Progenitor cell of endocrine pancreas (in vitro differentiated cells): ENCODE data around the gene SCN1B. TPM values are rescaled to one million over a fixed set of nuclear protein-coding genes. Genes with fewer than 3 reads are reported as not detected.
"Not testable (repeated sequence)": the region's sequence is repeated elsewhere in the genome, so short reads cannot be mapped to it uniquely, and the experiment has no call there.

Experiments
- DNase-seq: peaks from one replicate; pipeline ENCODE4 v3.0.0; 2021; ENCODE audit warnings: low spot score; ENCODE audit not compliant: unreplicated experiment
- H3K27ac Mint-ChIP-seq: 2 replicates; pipeline ENCODE4 v1.8.0; 2021; ENCODE audit warnings: mild to moderate bottlenecking, moderate library complexity, mixed read lengths
- H3K27me3 Mint-ChIP-seq: 2 replicates; pipeline ENCODE4 v1.8.0; 2021; ENCODE audit warnings: mixed read lengths
- H3K36me3 Mint-ChIP-seq: 2 replicates; pipeline ENCODE4 v1.8.0; 2022; ENCODE audit warnings: mixed read lengths; ENCODE audit not compliant: insufficient read depth
- H3K4me1 Mint-ChIP-seq: 2 replicates; pipeline ENCODE4 v1.8.0; 2021; ENCODE audit warnings: low read depth, mixed read lengths
- H3K4me3 Mint-ChIP-seq: 2 replicates; pipeline ENCODE4 v1.8.0; 2021; ENCODE audit warnings: low read depth, mild to moderate bottlenecking, moderate library complexity, mixed read lengths
- H3K9me3 Mint-ChIP-seq: 2 replicates; pipeline ENCODE4 v1.8.0; 2021; ENCODE audit warnings: low read depth, mixed read lengths
- total RNA-seq: library from RNA; stranded (reverse); gene quantifications from 2 replicates; pipeline ENCODE4 v1.2.1, GENCODE V29; 2021
- TF ChIP-seq, protein P1 (sequence below): fragments of 200-600 bp; sonication (generic); IDR thresholded peaks from one replicate; pipeline ENCODE4 v1.5.0; 2021; ENCODE audit warnings: antibody characterized with exemption, mild to moderate bottlenecking; ENCODE audit not compliant: unreplicated experiment

Gene SCN1B
- total RNA-seq, 1 donor from 2014 or later, result 1.7 TPM

DNA sequence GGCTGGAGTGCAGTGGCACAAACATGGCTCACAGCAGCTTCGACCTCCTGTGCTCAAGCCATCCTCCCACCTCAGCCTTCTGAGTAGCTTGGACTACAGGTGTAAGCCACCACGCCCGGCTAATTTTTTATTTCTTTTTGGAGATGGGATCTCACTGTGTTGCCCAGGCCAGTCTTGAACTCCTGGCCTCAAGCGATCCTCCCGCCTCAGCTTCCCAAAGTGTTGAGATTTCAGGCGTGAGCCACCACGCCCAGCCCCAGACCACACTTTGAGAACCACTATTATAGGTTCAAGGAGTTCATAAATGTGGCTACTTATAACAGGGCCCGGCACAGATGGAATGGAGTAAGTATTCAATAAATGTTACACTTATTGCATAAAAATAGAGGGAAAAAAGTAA is 3.3 kb upstream of the SCN1B start:
- Mint-ChIP-seq H3K4me3 (no peak overlapping the region), H3K36me3 (peaks cover 16% of the 10 kb centered on the region), H3K4me1 (peaks cover 6% of the 10 kb centered on the region), H3K27me3 (peaks cover 19% of the 10 kb centered on the region), H3K9me3 (no peaks in the 10 kb centered on the region), H3K27ac (no peak overlapping the region)
- TF ChIP-seq, protein P1, sequence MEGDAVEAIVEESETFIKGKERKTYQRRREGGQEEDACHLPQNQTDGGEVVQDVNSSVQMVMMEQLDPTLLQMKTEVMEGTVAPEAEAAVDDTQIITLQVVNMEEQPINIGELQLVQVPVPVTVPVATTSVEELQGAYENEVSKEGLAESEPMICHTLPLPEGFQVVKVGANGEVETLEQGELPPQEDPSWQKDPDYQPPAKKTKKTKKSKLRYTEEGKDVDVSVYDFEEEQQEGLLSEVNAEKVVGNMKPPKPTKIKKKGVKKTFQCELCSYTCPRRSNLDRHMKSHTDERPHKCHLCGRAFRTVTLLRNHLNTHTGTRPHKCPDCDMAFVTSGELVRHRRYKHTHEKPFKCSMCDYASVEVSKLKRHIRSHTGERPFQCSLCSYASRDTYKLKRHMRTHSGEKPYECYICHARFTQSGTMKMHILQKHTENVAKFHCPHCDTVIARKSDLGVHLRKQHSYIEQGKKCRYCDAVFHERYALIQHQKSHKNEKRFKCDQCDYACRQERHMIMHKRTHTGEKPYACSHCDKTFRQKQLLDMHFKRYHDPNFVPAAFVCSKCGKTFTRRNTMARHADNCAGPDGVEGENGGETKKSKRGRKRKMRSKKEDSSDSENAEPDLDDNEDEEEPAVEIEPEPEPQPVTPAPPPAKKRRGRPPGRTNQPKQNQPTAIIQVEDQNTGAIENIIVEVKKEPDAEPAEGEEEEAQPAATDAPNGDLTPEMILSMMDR, result no peak
- no peak for DNase-seq

DNA sequence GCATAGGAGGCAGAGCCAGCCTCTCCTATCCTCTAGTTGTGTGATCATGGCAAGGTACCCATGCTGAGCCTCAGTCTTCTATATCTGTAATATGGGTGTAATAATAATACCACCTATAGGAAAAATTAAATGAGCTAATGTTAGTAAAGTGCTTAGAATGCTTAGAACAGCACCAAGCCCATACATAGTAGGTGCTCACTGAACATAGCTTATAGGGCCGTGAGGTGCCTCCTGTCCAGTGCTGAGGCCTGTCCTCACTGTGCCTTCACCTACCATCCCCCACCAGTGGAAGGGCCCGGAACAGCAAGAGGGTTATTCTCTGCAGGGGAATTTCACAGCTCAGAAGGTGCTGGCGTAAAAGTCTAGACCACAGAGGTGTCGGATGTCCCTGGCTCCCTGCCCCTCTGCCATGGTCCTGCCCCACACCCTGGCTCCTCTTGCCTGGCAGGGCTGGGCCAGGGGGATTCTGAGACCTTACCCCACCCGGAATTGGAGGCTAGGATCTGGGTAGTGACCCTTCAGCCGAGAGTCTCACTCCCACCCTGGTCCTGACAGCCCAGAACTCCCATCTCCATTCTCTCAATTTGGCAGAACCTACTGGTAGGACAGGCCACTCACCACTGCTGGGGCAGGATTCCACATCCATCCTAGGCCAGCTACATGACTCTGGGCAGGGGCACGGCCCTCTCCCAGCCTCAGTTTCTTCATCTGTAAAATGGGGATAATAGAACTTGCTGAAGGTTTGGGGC is 2.2 kb upstream of the SCN1B start:
- TF ChIP-seq, protein P1, result no peak
- no peak overlapping the region for H3K4me3 Mint-ChIP-seq
- H3K27ac Mint-ChIP-seq, result no peak overlapping the region
- DNase-seq, result no peak
- peaks cover 6% of the 10 kb centered on the region for H3K4me1 Mint-ChIP-seq
- peaks cover 16% of the 10 kb centered on the region for H3K36me3 Mint-ChIP-seq
- no peaks in the 10 kb centered on the region for H3K9me3 Mint-ChIP-seq
- H3K27me3 Mint-ChIP-seq, result peaks cover 29% of the 10 kb centered on the region

DNA sequence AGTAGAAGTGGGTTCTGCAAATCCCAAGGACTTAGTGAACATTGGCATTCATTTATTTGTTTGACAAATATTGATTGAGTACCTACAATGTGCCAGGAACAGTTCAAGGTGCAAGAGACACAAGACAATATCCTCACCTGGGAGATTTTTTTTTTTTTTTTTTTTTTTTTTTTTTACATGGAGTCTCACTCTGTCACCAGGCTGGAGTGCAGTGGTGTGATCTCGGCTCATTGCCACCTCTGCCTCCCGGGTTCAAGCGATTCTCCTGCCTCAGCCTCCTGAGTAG is 1.7 kb upstream of the SCN1B start:
- H3K4me3 Mint-ChIP-seq, H3K27ac Mint-ChIP-seq, DNase-seq, H3K9me3 Mint-ChIP-seq, H3K4me1 Mint-ChIP-seq: not testable (repeated sequence)
- Mint-ChIP-seq H3K27me3 (peaks cover 35% of the 10 kb centered on the region), H3K36me3 (peaks cover 16% of the 10 kb centered on the region)

DNA sequence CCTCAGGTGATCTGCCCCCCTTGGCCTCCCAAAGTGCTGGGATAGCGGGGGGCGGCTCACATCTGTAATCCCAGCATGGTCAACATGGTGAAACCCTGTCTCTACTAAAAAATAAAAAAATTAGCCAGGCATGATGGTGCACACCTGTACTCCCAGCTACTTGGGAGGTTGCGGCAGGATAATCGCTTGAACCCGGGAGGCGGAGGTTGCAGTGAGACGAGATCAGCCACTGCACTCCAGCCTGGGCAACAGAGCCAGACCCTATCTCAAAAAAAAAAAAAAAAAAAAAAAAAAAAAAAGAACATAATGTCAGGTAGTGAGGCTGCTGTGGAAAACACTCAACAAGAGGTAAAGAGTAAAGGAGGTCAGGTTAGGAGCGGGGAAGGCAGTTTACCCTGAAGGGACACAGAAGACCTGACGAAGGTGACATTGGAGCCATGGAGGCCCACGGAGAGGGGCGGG is 964 bp upstream of the SCN1B start:
- H3K9me3 Mint-ChIP-seq, H3K4me1 Mint-ChIP-seq, H3K27ac Mint-ChIP-seq, H3K4me3 Mint-ChIP-seq, DNase-seq: not testable (repeated sequence)
- peaks cover 40% of the 10 kb centered on the region for H3K27me3 Mint-ChIP-seq
- H3K36me3 Mint-ChIP-seq, result peaks cover 13% of the 10 kb centered on the region

DNA sequence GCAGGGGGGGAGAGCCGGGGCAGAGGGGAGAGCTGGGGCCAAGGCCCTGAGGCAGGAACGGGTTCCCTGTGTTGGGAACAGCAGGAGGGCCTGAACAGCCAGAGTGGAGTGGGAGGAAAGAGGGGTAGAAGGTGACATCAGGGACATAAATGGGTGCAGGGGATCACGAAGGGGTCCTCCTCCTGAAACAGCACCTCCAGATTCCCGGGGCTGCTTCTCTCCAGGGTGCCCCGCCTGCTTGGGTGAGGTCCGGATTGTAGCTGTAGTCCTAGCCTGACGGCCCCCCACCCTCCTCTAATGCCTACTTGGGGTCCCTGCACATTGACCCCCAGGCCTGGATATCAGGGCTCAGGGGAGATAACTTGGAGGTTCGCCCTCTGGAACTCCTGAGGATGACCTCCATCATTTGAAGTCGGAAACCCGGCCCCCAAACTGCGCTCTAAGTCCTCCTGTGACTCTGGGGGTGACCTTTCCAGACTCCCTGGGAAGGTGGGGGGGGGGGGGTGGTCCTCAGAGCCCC is 473 bp upstream of the SCN1B start:
- no peak overlapping the region for H3K27ac Mint-ChIP-seq
- DNase-seq, result no peak
- H3K9me3 Mint-ChIP-seq, result no peaks in the 10 kb centered on the region
- peak overlapping the region; percentile 21 for H3K4me3 Mint-ChIP-seq
- peaks cover 6% of the 10 kb centered on the region for H3K4me1 Mint-ChIP-seq
- H3K27me3 Mint-ChIP-seq, result peaks cover 44% of the 10 kb centered on the region
- TF ChIP-seq, protein P1, result no peak
- peaks cover 11% of the 10 kb centered on the region for H3K36me3 Mint-ChIP-seq

DNA sequence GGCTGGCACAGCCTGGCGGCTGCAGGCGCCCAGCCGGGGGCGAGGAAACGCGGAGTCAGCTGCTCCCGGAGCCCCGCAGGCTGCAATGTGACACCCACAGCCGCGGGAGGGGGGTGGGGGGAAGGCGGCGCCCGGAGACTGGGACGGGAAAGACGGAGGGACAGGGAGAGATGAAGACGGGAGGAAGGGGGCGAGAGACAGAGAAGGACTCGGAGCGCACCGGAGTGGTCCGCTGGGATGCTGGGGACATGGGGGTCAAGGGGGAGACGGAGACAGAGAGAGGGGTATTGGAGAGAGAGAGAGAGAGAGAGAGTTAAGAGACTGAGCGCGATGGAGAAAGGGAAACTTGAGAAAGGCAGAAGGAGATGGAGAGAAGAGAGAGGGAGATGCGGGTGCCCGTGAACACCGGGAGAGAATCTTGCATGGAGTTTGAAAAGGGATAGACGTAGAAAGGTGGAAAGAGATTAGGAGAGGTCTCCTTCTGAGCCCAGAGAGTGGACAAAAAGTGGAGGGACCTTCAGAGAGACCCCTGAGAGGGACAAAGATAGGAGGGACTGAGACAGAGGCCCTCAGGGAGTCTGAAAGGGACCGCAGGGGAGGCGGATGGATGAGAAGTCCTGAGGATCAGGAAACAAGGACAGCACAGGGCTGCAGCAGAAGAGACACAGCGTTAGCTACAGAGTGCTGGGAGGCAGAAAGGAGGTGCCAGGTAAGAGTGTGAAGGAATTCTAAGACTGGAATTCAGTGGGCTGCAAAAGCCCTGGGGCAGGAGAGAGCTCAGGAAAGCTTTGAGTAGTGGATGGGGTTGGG is 1.0 kb downstream of the SCN1B start:
- DNase-seq, result no peak
- H3K27ac Mint-ChIP-seq, result peak overlapping the region; percentile 23
- peak overlapping the region; percentile 77 for H3K4me3 Mint-ChIP-seq
- H3K4me1 Mint-ChIP-seq, result peaks cover 6% of the 10 kb centered on the region
- TF ChIP-seq, protein P1, result no peak
- peaks cover 44% of the 10 kb centered on the region for H3K27me3 Mint-ChIP-seq
- peaks cover 8% of the 10 kb centered on the region for H3K36me3 Mint-ChIP-seq
- no peaks in the 10 kb centered on the region for H3K9me3 Mint-ChIP-seq
